ENCODE data around the gene NCKAP5L. TPM values are rescaled to one million over a fixed set of nuclear protein-coding genes. Genes with fewer than 3 reads are reported as not detected.

Gene NCKAP5L
- total RNA-seq, 4 donors from 2014 or later, result 36.1 to 70.2 (median 44.7) TPM

GRCh38 chr12:49871263-49871561 is 43.0 kb upstream of the NCKAP5L start:
- H3K27me3 ChIP-seq, result no peaks in the 10 kb centered on the region
- H3K4me3 ChIP-seq, result no peak overlapping the region
- H3K9me3 ChIP-seq, result no peaks in the 10 kb centered on the region
- peaks cover 0 to 54% (median 17%) of the 10 kb centered on the region in 4 donors for H3K4me1 ChIP-seq
- peak overlapping the region in 1 of 4 donors; percentile 78 for H3K27ac ChIP-seq
- DNase-seq (ENCODE audit: low spot score in 2 of 2), result no peak
- no peaks in the 10 kb centered on the region for H3K36me3 ChIP-seq
- no peak for TF ChIP-seq POLR2A (IDR thresholded peaks at IDR 0.05)
- TF ChIP-seq EP300 (IDR thresholded peaks at IDR 0.05), result no peak
- TF ChIP-seq, protein P1, sequence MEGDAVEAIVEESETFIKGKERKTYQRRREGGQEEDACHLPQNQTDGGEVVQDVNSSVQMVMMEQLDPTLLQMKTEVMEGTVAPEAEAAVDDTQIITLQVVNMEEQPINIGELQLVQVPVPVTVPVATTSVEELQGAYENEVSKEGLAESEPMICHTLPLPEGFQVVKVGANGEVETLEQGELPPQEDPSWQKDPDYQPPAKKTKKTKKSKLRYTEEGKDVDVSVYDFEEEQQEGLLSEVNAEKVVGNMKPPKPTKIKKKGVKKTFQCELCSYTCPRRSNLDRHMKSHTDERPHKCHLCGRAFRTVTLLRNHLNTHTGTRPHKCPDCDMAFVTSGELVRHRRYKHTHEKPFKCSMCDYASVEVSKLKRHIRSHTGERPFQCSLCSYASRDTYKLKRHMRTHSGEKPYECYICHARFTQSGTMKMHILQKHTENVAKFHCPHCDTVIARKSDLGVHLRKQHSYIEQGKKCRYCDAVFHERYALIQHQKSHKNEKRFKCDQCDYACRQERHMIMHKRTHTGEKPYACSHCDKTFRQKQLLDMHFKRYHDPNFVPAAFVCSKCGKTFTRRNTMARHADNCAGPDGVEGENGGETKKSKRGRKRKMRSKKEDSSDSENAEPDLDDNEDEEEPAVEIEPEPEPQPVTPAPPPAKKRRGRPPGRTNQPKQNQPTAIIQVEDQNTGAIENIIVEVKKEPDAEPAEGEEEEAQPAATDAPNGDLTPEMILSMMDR (IDR thresholded peaks at IDR 0.05), result no peak
- 79 to 85% methylated on average over 4 of the region's 4 CpGs for WGBS, 2 donors

DNA sequence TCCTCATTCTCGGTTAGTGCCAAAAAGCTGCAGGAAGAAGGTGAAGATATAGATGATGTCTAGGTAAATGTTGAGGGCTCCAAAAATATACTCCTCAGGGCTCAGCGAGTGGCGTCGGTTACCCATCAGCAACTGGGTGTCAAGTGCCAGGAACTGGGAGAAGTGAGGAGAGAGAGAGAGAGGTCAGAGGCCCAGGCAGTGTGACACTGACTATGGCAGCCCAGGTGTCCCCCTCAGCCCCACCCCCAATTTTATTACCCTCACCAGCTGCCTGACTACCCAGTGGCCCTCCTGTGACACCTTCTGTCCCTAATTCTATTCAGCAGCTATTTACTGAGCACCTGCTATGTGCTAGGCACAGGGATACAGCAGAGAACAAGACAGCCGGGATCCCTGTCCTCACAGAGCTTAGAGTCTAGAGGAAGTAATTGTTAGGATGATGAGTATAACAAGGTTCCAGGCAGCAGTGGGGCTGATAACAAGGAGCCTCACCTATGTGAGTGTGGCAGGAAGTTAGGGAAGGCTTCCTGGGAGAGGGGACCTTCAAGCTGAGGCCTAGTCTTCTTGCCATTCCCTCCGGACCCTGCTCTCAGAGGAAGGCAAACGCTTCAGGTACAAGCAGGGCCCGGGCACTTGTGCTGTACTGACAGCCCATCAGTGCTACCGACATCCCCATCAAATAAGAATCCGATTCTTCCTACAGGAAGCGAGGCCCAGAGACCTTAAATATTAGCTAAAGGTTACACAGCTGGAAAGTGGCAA is 42.5 kb upstream of the NCKAP5L start:
- WGBS, 2 donors, result 95 to 98% methylated on average over 11 of the region's 11 CpGs
- no peak for DNase-seq (ENCODE audit: low spot score in 2 of 2)
- Histone ChIP-seq H3K27me3 (no peaks in the 10 kb centered on the region), H3K27ac (peak overlapping the region in 1 of 4 donors; percentile 78), H3K4me1 (peaks cover 0 to 54% (median 17%) of the 10 kb centered on the region in 4 donors), H3K9me3 (no peaks in the 10 kb centered on the region), H3K4me3 (no peak overlapping the region), H3K36me3 (no peaks in the 10 kb centered on the region)
- TF ChIP-seq, protein P1 (IDR thresholded peaks at IDR 0.05), result no peak
- TF ChIP-seq EP300 (IDR thresholded peaks at IDR 0.05), result no peak
- no peak for TF ChIP-seq POLR2A (IDR thresholded peaks at IDR 0.05)

- no peak for DNase-seq (ENCODE audit: low spot score in 2 of 2)
- peaks cover 0 to 54% (median 17%) of the 10 kb centered on the region in 4 donors for H3K4me1 ChIP-seq
- H3K4me3 ChIP-seq, result no peak overlapping the region
- 87 to 88% methylated on average over 13 of the region's 14 CpGs for WGBS, 2 donors
- no peaks in the 10 kb centered on the region for H3K36me3 ChIP-seq
- no peaks in the 10 kb centered on the region for H3K27me3 ChIP-seq
- peak overlapping the region in 2 of 4 donors; percentile 22 to 62 for H3K27ac ChIP-seq
- H3K9me3 ChIP-seq, result no peaks in the 10 kb centered on the region
- TF ChIP-seq, protein P1 (IDR thresholded peaks at IDR 0.05), result no peak
- TF ChIP-seq EP300 (IDR thresholded peaks at IDR 0.05), result no peak
- TF ChIP-seq POLR2A (IDR thresholded peaks at IDR 0.05), result no peak
These were observed 41.7 kb upstream of the NCKAP5L start for GRCh38 chr12:49869816-49870500.

GRCh38 chr12:49868952-49869815 is 41.0 kb upstream of the NCKAP5L start:
- H3K27ac ChIP-seq, result peak overlapping the region in 3 of 4 donors; percentile 22 to 75 (median 62)

DNA sequence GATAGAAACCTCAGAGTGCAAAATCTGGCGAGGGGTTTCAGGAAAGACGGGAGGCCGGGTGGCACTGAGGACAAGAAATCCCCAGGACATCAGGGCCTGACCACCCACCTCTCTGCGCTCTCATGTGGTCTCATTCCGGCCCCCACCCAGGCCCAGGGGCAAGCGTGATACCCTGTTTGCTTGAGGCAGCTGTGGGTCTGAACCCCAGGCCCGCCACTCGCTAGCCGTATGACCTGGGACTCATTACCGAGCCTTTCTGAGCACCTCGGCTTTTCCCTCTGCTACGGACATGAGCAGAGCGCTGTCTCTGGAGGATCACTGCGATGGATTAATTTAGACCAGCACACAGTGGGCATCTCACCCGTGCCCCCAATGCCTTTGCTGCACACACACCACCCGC is 40.2 kb upstream of the NCKAP5L start:
- DNase-seq (ENCODE audit: low spot score in 2 of 2), result no peak
- no peaks in the 10 kb centered on the region for H3K36me3 ChIP-seq
- 85 to 90% methylated on average over 16 of the region's 16 CpGs for WGBS, 2 donors
- no peaks in the 10 kb centered on the region for H3K9me3 ChIP-seq
- no peaks in the 10 kb centered on the region for H3K27me3 ChIP-seq
- H3K27ac ChIP-seq, result peak overlapping the region; percentile 7 to 75 (median 42)
- H3K4me1 ChIP-seq, result peaks cover 0 to 45% (median 17%) of the 10 kb centered on the region in 4 donors
- H3K4me3 ChIP-seq, result no peak overlapping the region
- TF ChIP-seq POLR2A (IDR thresholded peaks at IDR 0.05) (no peak), EP300 (IDR thresholded peaks at IDR 0.05) (no peak)
- TF ChIP-seq, protein P1 (IDR thresholded peaks at IDR 0.05), result no peak

More at GRCh38 chr12:49868952-49869815, 41.0 kb upstream of the NCKAP5L start:
- TF ChIP-seq POLR2A (IDR thresholded peaks at IDR 0.05) (no peak), EP300 (IDR thresholded peaks at IDR 0.05) (peak in 1 of 2 donors; percentile 53)
- Histone ChIP-seq H3K36me3 (no peaks in the 10 kb centered on the region), H3K4me3 (no peak overlapping the region), H3K9me3 (no peaks in the 10 kb centered on the region), H3K4me1 (peaks cover 0 to 51% (median 17%) of the 10 kb centered on the region in 4 donors), H3K27me3 (no peaks in the 10 kb centered on the region)
- WGBS, 2 donors, result 31 to 32% methylated on average over 11 to 16 of the region's 16 CpGs
- peak; percentile 64 to 65 for DNase-seq (ENCODE audit: low spot score in 2 of 2)

Data from tibial nerve (tissue), 4 donors.